Measurements from ENCODE around the gene ZNF792.

ZNF792 gene

DNA sequence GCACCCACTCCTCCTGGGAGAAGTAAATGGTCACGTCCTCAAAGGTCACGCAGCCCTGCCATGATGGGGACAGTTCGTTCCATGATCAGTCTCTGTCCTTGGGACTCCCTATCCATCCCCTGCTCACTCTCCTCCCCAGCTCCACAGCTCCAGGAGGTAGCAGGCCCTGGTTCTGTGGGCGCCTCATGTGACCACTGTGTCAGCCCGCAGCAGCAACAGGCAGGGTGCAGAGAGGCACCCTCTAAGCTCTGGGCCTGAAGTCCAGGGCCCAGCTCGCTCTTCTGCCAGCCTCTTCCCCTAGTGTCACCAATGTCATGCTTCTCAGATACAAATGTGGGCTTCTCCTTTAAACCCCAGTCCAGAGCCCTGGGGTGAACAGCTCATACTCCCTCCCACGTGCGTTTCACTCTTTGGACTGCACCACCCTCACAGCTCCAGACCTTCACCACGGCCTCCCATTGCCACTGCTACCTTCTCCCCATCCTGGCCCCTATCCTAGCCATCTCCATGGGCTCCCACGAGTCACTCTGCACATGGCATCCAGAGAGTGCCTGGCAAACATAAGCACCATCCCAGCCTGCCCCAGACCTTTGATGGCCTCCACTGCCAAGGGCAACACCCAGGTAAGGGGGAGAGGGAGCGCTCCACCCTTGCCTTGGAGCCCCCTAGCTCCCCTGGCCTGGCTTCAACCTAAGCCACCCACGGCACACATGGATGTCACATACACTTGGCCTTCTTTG is 2.9 kb downstream of the ZNF792 start:
- no peak for DNase-seq (ENCODE audit: low read depth in 1 of 2, low spot score in 1 of 2)
- in situ Hi-C loops (cut with HindIII; ENCODE audit: low pct_unique_long_range_greater_than_20kb, low sequenced_read_pairs): no loop called here
- no peak for TF ChIP-seq JUND (IDR thresholded peaks at IDR 0.05; ENCODE audit: low read depth)

DNA sequence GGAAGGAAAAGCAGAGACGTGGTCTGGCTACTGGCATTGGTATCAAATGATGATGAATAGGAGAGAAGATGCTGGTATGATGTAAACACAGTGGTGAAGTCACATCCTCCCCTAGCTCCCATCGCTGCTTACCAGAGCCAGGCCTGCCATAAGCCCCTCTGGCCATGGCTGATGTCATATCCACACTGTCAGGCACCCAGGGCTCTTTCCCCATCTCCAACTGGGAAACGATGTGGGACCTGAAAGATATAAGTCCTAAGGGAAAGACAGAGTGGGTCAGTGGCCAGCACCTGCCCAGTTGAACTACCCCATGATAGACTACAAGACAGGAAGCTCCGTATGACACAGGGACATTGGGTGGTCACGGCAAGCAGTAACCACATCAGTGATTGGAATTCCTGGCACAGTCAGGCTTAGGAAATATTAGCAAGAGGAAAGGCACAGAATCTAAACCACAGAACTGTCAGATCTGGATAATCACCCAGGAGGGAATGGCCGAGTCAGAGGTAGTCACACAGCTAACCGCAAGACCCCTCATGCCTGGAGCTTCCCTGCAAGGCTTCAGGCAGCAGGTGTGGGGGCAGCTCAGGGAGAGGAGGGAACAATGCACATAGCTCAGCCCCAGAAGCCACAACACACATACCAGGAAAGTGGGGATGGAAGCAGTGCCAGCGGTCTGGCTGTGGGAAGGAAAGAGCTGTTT is 3.8 kb downstream of the ZNF792 start:
- DNase-seq (ENCODE audit: low read depth in 1 of 2, low spot score in 1 of 2): no peak
- TF ChIP-seq JUND (IDR thresholded peaks at IDR 0.05; ENCODE audit: low read depth): no peak
- in situ Hi-C loops (cut with HindIII; ENCODE audit: low pct_unique_long_range_greater_than_20kb, low sequenced_read_pairs): no loop called here

DNA sequence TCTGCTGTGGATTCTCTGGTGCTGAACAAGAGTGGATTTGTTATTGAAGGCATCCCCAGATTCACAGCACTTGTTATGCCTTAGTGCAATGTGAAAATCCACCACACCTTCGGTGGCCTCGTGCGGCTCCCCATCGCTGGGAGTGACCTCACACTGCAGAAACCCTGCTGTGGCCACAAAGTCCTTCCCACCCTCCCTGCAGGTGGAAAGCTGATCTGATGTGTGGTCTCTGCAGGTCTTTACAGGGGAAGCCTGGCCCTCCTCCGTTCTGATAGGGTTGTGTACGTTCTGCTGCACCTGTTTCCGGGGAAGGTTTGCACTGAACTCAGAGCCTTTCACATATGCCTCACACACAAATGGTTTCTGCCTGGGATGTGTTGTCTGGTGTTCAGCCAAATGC is 5.0 kb downstream of the ZNF792 start:
- in situ Hi-C loops (cut with HindIII; ENCODE audit: low pct_unique_long_range_greater_than_20kb, low sequenced_read_pairs): no loop called here
- no peak for DNase-seq (ENCODE audit: low read depth in 1 of 2, low spot score in 1 of 2)

DNA sequence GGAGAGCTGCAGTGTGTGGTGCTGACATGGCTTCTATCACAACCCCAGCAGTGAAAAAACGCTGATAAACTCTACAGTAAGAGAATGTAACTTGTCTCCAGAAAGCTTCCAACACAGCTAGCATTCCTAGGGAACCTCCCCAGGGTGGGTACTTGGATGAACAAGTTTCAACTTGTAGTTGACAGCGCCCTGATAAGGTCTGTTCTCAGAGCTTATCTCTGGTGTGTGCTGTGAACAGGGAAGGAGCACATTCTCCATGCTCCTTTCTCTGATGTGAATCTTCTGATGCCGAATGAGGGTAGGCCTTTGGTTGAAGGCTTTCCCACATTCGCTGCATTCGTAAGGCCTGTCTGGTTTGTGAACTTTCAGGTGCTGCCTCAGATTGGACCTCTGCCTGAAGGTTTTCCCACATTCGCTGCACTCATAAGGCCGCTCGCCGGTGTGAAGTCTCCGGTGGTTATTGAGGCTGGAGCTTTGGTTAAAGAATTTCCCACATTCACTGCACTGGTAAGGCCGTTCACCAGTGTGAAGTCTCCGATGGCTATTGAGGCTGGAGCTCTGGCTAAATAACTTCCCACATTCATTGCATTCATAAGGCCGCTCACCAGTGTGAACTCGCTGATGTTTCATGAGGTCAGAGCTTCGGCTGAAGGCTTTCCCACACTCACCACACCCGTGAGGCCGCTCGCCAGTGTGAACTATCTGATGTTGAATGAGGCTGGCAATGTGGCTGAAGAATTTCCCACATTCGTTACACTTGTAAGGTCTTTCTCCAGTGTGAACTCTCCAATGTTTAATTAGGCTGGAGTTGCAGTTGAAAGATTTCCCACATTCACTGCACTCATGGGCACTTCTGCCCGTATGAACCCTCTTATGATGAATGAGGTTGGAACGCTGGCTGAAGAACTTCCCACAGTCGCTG is 5.9 kb downstream of the ZNF792 start:
- in situ Hi-C loops (cut with HindIII; ENCODE audit: low pct_unique_long_range_greater_than_20kb, low sequenced_read_pairs): no loop called here
- TF ChIP-seq JUND (IDR thresholded peaks at IDR 0.05; ENCODE audit: low read depth): no peak
- DNase-seq (ENCODE audit: low read depth in 1 of 2, low spot score in 1 of 2): no peak

More for the DNA sequence above, 5.0 kb downstream of the ZNF792 start:
- TF ChIP-seq JUND (IDR thresholded peaks at IDR 0.05; ENCODE audit: low read depth): no peak

DNA sequence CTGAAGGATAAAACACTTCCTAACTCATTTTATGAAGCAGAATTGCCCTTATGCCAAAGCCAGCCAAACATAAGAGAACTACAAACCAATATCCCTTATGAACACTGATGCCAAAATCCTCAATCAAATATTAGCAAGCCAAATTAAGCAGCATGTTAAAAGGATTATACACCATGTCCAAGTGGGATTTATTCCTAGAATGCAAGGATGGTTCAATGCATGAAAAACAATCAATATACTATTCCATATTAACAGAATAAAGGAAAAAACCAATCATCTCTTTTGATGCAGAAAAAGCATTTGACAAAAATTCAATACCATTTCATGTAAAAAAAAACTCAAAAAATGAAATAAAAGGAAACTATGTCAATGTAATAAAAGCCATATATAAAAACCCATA is 10.9 kb downstream of the ZNF792 start:
- no peak for DNase-seq (ENCODE audit: low read depth in 1 of 2, low spot score in 1 of 2)
- in situ Hi-C loops (cut with HindIII; ENCODE audit: low pct_unique_long_range_greater_than_20kb, low sequenced_read_pairs): no loop called here
- no peak for TF ChIP-seq JUND (IDR thresholded peaks at IDR 0.05; ENCODE audit: low read depth)

DNA sequence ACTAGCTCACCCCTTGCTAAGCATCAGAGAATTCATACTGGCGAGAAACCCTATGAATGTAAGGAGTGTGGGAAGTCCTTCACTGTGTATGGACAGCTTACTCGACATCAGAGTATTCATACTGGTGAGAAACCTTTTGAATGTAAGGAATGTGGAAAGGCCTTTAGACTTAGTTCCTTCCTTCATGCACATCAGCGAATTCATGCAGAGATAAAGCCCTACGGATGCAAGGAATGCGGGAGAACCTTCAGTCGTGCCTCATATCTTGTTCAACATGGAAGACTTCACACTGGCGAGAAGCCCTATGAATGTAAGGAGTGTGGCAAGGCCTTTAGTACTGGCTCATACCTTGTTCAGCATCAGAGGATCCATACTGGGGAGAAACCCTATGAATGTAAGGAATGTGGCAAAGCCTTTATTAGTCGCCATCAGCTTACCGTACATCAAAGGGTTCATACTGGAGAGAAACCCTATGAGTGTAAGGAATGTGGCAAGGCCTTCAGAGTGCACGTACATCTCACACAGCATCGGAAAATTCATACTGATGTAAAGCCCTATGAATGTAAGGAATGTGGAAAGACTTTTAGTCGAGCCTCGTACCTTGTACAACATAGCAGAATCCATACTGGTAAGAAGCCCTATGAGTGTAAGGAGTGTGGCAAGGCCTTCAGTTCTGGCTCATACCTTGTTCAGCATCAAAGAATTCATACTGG is 20.0 kb downstream of the ZNF792 start:
- DNase-seq (ENCODE audit: low read depth in 1 of 2, low spot score in 1 of 2): no peak
- TF ChIP-seq JUND (IDR thresholded peaks at IDR 0.05; ENCODE audit: low read depth): no peak
- in situ Hi-C loops (cut with HindIII; ENCODE audit: low pct_unique_long_range_greater_than_20kb, low sequenced_read_pairs): no loop called here

DNA sequence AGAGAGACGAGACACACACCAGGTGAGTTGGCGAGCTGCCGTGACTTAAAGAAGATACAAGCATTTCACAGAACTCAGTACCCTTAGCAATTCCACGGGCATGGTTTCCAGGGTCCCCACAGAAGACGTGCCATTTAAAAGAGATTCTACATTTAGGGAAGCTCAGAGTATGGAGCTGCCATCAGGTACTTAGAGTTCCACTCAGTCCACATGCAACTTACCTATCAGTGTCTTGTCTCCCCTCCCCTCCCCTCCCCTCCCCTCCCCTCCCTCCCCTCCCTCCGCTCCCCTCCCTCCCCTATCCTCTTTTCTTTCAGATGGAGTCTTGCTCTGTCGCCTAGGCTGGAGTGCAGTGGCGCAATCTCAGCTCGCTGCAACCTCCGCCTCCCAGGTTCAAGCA is 25.1 kb downstream of the ZNF792 start:
- in situ Hi-C loops (cut with HindIII; ENCODE audit: low pct_unique_long_range_greater_than_20kb, low sequenced_read_pairs): no loop called here
- TF ChIP-seq JUND (IDR thresholded peaks at IDR 0.05; ENCODE audit: low read depth): no peak
- DNase-seq (ENCODE audit: low read depth in 1 of 2, low spot score in 1 of 2): no peak

DNA sequence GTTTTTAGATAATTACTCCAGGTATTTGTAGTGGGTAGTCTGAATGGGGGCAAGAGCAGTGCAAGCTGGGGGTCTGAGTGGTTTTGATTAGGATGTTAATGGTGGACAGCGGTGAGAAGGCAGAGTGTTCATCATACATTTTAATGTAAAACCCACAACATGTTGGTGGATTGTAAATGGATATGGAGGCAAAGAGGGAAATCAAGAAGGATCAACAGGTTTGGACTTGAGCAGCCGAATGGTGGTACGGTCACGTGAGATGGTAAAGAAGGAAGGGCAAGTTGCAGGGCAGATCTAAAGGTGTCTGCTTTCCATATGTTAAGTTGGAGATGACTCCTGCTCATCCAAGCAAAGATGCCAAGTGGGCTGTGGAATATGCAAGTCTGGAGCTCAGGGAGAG is 27.8 kb downstream of the ZNF792 start:
- DNase-seq (ENCODE audit: low read depth in 1 of 2, low spot score in 1 of 2): no peak
- TF ChIP-seq JUND (IDR thresholded peaks at IDR 0.05; ENCODE audit: low read depth): no peak
- in situ Hi-C loops (cut with HindIII; ENCODE audit: low pct_unique_long_range_greater_than_20kb, low sequenced_read_pairs): no loop called here

DNA sequence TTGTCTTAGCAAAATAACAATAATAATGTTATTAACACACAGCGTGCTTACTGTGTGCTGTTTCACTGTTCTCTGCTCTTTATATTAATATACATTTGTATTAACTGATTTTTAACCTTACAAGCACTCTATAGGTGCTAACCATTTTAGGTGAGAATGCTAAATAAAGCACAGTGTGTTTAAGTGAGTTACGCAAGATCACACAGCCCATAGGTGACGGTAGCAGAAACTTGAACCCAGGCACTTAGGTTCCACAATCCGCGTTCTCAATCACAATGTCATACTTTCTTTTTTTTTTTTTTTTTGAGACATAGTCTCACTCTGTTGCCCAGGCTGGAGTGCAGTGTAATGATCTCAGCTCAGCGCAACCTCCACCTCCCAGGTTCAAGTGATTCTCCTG is 31.5 kb downstream of the ZNF792 start:
- no peak for TF ChIP-seq JUND (IDR thresholded peaks at IDR 0.05; ENCODE audit: low read depth)
- DNase-seq (ENCODE audit: low read depth in 1 of 2, low spot score in 1 of 2): no peak
- in situ Hi-C loops (cut with HindIII; ENCODE audit: low pct_unique_long_range_greater_than_20kb, low sequenced_read_pairs): no loop called here

DNA sequence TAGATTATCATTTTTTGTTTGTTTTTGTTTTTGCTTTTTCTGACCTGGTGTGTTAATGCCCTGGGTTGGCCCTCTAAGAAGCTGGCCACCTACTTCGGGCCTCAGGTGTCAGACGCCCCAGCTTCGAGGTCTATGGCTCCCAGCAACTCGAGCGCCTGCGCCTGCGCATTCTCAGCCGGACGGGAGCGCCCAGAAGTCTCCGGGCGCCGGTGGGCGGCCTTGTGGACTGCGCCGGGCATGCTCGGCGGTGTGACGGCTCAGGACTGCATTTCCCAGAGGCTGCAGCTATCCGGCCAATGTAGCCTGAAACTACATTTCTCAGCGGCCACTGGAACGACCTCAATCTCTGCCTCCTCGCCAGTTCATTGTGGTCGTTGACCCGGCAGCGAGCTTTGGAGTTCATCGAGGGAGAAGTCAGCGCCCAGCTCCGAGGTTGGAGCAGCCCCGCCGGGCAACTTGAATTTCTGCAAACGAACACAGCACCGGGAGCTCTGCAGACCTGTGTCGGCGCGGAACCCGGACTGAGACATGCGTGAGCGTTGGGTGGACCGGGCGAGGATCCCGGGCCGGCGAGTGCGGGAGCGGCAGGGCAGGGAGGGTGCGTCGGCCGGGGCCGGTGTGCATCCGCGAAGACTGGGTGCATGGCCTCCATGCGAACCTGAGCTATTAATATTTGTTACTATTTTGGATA is 37.2 kb downstream of the ZNF792 start, which contains the start of gene ZNF30:
Gene ZNF30, plus strand, starts transcription at position 219 of the 691 bp plus-strand sequence. CDS start 3,045 bp downstream, outside the sequence.
- TF ChIP-seq JUND (IDR thresholded peaks at IDR 0.05; ENCODE audit: low read depth): no peak
- peak; percentile 90 to 91 for DNase-seq (ENCODE audit: low read depth in 1 of 2, low spot score in 1 of 2)
- in situ Hi-C loops (cut with HindIII; ENCODE audit: low pct_unique_long_range_greater_than_20kb, low sequenced_read_pairs): no loop called here

DNA sequence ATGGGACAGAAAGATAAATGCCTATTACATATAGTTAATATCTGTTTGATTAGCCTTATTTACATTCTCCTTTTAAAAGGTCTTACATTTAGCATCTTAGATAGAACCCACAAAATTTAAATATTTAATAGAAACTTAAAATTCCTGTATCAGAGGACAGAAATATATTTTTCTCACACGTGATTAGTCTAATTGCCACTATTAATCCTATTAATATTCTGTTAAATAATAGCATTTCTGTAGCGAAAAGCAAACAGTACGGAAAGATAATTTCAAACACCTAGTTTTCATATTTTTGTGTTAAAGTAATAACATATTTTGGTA is 37.7 kb downstream of the ZNF792 start:
- no peak for DNase-seq (ENCODE audit: low read depth in 1 of 2, low spot score in 1 of 2)
- no peak for TF ChIP-seq JUND (IDR thresholded peaks at IDR 0.05; ENCODE audit: low read depth)
- in situ Hi-C loops (cut with HindIII; ENCODE audit: low pct_unique_long_range_greater_than_20kb, low sequenced_read_pairs): no loop called here

All from T47D (cell line).